Measurements from ENCODE around the gene LCTL.
"Not testable (repeated sequence)": the region's sequence is repeated elsewhere in the genome, so short reads cannot be mapped to it uniquely, and the experiment has no call there.

LCTL gene

DNA sequence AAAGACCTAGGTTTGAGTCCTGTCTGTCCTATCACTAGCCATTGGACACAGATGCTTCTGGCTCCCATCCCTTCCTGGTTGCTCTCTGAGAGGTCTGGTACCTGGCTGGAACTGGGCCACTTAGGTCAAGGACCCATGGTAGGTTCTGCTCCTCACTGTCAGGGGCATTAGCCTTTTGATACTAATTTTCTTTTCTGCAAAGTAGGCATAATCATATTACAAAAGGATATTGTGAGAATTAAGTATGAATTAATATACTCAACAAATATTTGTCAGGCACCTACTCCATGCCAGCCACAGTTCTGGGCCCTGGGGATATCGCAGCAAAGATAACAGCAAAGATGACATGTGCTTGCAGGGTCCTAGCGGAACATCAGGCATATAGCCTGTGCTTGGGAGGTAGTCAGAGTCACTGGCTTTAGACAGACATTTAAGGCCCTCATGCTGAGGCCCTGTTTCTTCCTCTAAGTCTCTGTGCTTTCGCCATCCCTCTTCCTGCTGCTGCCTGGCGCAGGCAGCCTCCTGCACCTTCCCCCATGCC lies 25.6 kb upstream of the LCTL start:
- no peak for DNase-seq

DNA sequence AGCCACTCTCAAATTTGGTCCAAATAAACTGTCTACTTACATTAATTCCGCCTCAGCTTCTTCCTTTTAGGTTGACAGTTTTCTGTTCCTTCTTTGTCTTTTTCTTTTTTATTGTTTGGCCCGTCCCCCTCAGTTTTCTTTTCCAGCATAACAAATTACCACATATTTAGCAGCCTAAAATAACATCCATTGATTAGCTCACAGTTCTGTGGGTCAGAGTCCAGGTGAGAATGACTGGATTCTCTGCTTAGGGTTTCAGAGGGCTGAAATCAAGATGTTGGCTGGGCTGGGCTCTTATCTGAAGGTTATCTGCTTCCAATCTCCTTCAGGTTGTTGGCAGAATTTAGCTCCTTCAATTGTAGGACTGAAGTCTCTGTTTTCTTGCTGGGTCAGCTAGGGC lies 24.6 kb upstream of the LCTL start:
- no peak for DNase-seq

DNA sequence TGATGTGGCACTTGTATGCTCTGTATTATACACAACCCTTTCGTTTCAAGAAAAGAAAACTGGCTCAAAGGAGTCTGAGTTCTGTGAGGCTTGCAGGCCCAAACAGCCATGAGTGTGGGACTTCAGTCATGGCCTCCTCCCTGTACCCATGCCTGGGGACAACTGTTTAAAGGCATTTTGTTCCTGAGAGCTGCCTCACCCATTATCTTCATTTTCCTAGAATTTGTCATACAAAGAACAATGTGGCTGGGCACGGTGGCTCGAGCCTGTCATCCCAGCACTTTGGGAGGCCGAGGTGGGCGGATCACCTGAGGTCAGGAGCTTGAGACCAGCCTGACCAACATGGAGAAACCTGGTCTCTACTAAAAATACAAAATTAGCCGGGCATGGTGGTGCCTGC lies 23.6 kb upstream of the LCTL start:
- not testable (repeated sequence) for DNase-seq

DNA sequence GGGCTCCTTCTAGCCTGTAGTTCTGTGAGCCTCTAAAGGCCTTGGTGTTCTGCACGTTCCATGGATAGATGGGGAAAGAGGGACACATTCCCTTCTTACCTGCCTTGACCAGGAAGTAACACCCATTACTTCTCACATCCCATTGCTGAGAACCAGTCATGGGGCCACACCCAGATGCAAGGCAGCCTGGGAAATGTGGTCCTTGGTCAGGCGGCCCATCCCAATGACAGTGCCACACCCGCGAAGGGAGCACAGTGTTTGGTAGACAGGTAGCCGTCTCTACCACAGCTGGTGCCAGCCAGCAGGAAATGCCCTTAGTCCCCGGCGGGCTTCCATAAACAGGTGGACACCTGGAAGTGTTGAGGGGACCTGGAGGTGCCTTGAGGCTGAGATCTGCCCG lies 23.2 kb upstream of the LCTL start:
- no peak for DNase-seq

DNA sequence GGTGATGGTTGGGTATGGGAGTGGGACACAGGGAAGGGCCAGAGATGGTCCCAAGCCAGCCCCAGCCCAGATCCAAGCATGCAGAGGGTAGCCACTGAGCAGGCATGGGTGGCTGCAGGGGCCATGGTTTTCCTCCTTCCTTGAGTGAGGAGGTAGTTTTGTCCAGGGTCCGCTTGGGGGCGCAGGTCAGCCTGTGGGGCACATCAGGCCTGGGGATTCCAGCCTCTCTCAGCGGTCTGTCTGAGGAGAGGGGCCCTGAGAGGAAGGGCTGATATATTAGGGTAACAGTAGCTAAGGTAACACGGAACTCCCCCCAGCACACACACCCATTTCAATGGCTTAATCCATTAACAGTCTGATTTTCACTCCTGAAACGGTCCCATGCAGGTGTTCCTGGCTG lies 22.7 kb upstream of the LCTL start:
- no peak for DNase-seq

DNA sequence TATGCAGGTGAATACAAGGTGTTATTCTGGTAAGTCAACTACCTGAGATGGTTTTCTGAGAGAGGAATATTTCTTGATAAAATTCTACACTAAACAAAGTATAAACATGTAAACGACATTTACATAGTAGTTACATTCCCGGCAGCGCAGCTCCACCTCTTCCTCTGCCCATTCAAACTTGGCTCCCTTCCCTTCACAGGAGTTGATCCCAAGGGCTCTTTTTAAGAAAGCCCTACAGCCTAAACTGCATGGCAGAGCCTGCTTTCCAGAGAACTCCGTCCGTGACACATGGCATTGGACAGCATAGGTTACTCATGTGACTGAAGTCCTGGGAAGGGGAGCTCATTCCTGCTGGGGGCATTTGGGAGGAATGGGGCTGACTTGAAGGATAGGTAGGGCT lies 22.0 kb upstream of the LCTL start:
- no peak for DNase-seq

DNA sequence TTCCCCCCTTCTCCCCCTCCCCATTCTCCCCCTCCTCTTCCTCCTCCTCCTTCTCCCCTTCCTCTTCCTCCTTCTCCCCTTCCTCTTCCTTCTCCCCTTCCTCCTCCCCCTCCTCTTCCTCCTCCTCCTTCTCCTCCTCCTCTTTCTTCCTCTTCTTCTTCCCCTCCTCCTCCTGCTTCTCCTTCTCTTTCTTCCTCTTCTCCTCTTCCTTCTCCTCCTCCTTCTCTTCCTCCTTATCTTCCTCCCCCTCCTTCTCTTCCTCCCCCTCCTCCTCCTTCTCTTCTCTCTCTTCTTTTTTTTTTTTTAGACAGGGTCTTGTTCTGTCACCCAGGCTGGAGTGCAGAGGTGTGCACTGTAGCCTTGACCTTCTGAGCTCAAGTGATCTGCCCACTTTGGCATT lies 21.2 kb upstream of the LCTL start:
- no peak for DNase-seq

DNA sequence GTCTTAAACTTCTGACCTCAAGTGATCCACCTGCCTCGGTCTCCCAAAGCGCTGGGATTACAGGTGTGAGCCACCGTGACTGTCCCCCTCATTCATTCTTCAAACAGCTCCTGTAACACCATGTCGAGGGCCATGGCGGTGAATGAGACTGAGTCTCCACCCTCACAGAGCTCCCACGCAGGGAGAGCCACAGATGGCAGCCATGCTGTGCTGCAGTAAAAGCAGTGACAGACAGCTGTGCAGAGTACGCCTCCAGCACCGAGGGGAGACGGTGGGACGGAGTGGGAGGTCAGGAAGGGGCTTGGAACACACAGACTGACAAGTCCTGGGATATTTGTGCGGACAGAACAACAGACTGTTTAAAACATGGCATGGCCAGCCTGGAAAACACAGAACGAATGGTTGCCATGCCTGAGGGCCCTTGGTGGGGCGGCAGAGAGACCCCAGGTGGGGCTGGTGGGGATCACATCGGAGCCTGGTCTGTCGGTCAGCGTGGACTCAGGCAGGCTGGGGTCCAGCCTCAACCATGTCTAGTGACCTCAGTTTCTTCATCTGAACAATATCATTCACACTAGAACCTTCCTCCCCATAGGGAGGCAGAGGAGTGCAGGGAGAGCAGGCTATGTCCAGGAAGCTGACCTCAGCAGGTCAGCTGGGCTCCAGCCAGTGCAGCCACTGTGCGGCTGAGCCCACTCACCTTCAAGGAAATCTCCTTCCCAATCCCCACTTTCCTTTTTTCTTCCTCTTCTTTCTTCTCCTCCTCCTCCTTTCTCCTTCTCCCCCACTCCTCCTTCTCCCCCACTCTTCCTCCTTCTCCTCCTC lies 20.6 kb upstream of the LCTL start:
- DNase-seq, result no peak

DNA sequence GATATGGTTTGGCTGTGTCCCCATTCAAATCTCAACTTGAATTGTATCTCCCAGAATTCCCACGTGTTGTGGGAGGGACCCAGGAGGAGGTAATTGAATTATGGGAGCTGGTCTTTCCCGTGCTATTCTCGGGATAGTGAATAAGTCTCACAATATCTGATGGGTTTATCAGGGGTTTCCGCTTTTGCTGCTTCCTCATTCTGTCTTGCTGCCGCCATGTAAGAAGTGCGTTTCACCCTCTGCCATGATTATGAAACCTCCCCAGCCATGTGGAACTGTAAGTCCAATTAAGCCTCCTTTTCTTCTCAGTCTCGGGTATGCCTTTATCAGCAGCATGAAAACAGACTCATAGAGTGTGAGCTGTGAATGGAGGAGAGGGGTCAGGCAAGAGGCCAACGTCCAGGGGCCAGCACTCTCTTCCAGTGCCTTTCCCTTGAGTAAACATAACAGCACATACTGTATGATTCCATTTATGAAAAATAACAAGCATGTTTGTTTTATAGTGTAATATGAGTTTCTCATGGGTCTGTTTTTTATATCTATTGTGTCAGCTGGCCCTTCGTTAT lies 16.3 kb upstream of the LCTL start:
- DNase-seq, result no peak

DNA sequence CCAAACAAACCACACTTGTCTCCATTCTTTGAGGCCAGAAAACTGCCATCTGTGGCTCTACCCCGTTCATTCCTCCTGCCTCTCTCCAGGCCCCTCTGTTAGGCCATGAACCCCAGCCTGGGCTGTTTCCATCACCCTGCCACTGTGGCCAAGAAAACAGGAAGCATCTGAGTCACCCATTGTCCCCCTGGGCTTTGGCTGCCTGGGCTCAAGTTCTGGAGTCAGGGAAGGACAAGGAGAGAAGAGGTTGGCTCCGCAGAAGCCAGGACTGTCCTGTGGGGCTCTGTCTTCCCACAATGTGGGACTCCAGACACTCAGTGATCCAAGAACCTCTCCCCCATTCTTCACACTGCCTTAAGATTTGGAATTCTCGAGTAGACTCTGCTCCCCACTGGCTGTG lies 14.8 kb upstream of the LCTL start:
- no peak for DNase-seq

DNA sequence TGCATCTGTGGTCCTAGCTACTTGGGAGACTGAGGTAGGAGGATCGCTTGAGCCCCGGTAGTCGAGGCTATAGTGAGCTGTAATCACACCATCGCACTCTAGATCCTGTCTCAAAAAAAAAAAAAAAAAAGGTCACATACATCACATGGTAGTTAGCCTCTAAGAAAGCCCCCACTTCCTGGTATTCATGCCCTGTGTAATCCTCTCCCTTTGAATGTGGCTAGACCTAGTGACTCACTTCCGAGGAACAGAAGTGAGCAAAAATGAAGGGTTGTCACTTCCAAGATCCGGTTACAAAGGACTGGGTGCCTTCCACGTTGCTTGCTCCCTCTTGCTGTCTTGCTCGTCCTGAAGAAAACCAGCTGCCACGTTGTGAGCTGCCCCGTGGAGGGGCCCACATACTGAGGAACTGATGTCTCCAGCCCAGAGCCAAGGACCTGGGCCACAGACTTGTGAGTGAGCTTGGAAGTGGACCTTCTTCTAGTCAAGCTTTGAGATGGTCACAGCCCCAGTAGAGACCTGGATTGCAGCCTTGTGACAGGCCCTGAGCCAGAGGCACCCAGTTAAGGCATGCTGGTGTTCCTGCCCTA lies 12.6 kb upstream of the LCTL start:
- no peak for DNase-seq

DNA sequence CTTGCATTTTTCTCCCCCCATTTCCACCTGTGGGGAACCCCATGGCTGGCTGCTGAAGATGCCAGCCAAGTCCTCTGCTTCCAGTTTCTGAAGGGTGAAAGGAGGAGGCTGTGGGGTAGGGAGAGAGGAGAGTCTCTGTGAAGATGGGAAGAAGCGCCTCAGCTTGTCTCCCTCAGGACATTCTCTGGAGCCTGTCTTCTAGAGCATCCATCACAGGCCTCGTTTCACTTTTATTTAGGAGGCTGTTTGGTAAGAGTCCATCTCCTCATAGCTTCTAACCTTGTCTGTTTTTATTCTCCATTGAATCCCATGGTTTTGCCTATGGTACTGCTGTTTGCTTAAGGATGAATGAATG lies 8.8 kb upstream of the LCTL start:
- DNase-seq, result no peak

DNA sequence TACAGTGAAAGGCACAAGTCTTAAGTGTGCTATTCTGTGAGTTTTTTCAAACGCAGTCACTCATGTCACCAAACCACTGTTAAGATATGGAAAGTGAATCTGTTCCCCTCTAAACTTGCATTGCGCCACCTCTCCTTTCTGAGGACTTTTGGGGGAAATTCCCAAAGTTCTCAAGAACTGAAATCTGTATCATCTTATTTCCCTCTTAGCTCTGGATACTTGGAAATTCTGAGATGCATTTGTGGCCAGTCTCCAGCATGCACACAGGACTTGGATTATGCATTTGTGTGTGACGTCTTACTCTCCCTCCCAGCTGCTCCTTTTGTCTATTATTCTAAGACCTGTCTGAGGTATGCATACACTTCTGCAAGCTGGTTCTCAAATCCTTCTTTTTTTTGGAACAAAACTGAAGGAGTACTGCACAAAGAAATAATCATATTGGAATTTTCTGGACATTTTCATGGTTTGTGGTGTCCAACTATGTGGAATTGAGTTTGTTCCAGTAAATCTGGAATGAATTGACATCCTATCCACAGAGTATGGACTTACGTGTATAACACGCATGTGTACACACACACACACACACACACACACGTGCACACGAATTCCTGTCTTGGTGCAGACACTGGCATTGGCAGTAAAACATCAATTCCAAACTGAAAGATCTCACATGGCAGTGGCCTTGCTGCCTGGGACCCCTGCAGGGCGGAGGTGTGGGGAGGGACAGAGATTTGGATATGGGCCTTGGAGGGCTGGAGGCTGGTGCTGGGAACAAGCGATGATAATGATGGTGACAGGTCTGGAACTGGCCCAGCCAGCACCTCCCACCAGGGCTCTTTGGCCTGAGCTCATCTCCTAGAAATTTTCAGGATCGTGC lies 8.2 kb upstream of the LCTL start:
- no peak for DNase-seq

DNA sequence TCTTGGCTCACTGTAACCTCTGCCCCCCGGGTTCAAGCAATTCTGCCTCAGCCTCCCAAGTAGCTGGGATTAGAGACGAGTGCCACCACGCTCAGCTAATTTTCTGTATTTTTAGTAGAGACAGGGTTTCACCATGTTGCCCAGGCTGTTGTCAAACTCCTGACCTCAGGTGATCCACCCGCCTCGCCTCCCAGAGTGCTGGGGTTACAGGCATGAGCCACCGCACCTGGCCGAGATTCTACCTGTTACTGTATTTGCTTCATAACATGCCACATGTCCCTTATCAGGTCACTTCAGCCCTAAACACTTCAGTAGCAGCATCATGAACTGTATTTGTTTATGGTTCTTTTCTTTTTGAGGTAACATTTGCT lies 7.5 kb upstream of the LCTL start:
- DNase-seq, result no peak

DNA sequence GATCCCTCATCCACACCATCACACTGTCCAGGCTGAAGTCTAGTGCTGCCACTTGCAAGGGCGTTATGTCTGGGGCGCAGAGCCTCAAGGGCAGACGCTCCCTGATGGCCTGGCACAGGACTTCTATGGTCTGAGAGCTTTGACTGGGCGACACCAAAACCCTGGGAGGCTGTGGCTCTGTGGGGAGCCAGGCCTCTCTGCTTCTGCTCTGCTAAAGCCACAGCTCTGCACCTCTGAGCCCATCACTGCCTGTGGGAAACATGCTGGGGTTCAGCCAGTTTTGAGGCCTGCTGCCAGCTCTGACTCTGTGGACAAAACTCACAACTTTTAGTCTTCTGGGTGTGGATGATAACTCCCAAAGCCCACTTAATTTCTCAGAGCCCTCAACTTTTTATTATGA lies 6.3 kb upstream of the LCTL start:
- no peak for DNase-seq

DNA sequence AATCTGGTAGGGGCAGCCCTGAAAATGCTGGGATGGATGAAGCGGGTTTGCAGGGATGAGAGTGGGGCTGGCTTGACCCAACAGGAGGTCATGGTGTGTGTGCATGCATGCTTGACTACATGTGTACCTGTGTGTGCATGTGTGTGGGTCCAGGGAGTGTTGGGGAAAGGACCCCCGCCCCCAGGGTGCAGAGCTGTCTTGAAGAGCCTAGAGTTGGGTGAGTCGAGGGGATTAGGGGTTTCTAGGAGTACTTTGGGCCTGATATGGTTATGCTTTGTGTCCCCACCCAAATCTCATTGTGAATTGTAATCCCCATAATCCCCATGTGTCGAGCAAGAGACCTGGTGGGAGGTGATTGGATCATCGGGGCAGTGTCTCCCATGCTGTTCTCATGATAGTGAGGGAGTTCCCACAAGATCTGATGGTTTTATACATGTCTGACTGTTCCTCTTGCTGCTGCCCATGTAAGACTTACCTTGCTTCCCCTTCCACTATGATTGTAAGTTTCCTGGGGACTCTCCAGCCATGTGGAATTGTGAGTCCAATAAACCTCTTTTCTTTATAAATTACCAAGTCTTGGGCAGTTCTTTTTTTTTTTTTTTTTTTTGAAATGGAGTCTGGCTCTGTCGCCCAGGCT lies 5.2 kb upstream of the LCTL start:
- DNase-seq, result no peak

DNA sequence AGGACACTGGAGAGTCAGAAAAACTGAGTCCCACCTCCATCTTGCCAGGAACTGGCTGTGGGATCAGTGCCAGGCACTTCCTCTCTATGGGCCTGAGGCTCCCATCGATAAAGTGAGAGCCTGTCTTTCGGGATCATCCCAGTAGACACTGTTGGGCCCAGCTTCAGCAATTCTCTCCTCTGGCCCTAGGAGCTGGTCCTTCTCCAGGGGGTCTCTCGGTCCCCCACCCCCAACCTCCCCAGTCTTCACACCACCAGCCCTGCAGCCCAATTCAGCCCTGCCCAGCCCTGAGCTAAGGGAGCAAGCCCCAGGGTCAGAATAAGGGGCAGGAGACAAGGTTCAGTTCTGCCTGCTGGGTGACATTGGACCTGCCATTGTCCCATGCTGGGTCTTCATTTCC lies 4.5 kb upstream of the LCTL start:
- no peak for DNase-seq

DNA sequence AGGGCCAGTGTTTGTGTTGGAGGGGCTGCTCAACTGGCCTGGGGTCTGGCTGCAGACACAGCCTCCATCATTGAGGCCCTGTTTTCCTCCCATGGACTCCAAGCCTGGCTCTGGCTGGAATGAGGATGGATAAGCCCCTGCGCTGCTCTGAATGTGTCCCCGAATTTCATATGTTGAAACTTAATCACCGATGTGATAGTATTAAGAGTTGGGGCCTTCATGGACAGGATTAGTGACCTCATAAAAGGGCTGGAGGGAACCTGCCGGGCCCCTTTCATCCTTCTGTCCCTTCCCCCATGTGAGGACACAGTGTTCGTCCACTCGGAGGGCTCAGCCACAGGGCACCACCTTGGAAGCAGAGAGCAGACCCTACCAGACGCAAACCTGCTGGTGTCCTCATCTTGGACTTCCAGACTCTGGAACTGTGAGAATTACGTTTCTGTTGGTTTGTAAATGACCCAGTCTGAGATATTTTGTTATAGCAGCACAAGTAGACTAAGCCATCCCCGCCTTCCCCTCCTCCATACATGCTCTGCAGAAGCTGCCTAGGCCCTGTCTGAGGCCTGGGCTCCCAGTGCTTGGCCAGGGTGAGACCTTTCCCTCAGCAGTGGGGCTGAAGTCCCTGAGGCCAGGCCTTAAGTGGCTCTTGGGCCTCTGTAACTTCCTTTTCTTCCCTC lies 3.8 kb upstream of the LCTL start:
- DNase-seq, result no peak

DNA sequence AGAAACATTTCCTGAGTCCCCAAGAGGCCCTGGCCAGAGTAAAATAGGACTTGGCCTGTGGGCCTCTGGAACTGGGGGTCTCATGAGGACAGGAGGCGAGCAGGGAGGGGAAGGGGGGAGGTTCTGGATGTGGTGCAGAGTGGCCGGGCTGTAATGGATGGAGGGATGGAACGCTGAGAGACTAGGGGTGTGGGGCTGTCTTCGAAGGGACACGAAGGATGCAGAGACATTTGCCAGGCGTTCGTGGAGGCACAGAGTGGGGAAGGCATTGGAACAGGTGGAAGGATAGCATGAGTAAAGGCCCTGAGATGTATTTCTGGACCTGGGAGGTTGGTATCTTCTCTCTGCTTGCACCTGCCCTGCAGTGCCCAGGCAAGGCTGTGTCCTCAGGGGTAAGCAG lies 2.1 kb upstream of the LCTL start:
- no peak for DNase-seq

DNA sequence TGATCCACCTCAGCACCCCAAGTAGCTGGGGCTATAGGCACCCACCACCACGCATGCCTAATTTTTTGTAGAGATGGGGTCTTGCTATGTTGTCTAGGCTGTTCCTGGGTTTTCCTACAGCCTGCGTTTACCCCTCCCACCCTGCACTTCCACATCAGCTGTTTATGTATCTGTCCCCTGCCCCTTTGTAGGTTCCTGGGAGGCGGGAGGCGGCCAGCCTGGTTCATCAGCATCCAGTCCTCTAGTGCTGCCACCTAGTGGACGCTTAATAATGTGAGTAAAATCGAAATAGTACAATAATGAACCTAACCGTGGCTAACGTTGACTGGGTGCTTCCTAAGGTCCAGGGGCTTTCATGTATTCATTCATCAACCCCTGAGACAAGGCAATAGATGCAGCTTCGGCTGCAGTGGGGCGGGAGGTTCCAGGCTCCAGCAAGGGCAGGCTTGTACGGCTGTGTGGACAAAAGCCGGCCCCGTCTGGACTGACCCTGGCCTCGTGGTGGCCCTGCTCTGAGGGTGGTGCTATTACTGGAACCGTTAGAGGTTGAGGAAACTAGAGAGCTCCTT lies 1.2 kb upstream of the LCTL start:
- DNase-seq, result peak; percentile 4

DNA sequence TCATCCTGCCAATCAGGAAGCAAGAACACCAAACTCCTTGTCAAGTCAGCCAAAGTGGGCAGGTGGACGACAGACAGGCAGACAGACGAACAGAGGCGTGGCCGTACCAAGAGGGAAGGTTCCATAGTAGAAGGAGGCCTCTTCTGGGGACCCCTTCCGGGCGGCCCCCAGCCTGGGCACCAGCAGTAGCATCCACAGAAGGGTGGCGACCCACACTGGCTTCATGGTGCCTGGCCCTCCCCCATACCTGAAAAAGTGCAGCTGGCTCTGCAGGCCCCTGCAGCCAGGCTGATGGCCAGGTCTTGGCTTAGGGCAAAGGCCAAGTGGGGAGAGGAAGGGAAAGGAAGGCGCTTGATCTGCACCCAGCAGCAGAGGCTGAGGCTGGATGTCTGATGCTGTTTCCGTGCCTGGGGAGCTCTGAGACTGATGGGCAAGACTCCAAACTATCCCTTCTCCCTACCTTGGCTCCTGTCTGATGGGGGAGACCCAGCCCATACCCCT lies 607 bp downstream of the LCTL start:
- DNase-seq, result no peak

Measured in NCI-H524 treated with DMSO at 0.1 percent for 48 hours (cell line).